Activated T-cell treated with anti-CD3 and anti-CD28 coated beads, Interleukin-2, amount 50 U/mL, for 72 hours (primary cell): ENCODE results near the gene FAM187B. TPM values are rescaled to one million over a fixed set of nuclear protein-coding genes. Genes with fewer than 3 reads are reported as not detected.
A peak's percentile ranks its signal among the peaks of the same experiment; 100 is the strongest.
"Not testable (repeated sequence)": the region's sequence is repeated elsewhere in the genome, so short reads cannot be mapped to it uniquely, and the experiment has no call there.

Experiments
- ATAC-seq, 2 donors: fragments of 150-1000 bp; cut with Tn5 transposase; replicated peaks in 1 of 2; 2 replicates each; pipeline ENCODE4 v1.10.0; 2021; ENCODE audit warnings: moderate library complexity in 2 of 2, mild to moderate bottlenecking in 1 of 2
- DNase-seq, 2 donors: peaks; one replicate each; pipeline ENCODE4 v3.0.0; 2021 to 2022; ENCODE audit warnings: mixed read lengths in 1 of 2
- H3K27ac Mint-ChIP-seq: one replicate; pipeline ENCODE4 v1.8.0; 2022; ENCODE audit warnings: mild to moderate bottlenecking, moderate library complexity, mixed read lengths
- H3K27me3 Mint-ChIP-seq: one replicate; pipeline ENCODE4 v1.8.0; 2022; ENCODE audit warnings: low read depth, mixed read lengths
- H3K36me3 Mint-ChIP-seq, 2 donors: one replicate each; pipeline ENCODE4 v1.8.0; 2022; ENCODE audit warnings: mixed read lengths in 2 of 2, mild to moderate bottlenecking in 1 of 2; ENCODE audit not compliant: insufficient read depth in 2 of 2
- H3K4me1 Mint-ChIP-seq: one replicate; pipeline ENCODE4 v1.8.0; 2022; ENCODE audit warnings: low read depth, mixed read lengths
- H3K4me3 Mint-ChIP-seq, 2 donors: one replicate each; pipeline ENCODE4 v1.8.0; 2022; ENCODE audit warnings: mild to moderate bottlenecking in 2 of 2, mixed read lengths in 2 of 2, moderate library complexity in 2 of 2
- H3K9me3 Mint-ChIP-seq, 2 donors: one replicate each; pipeline ENCODE4 v1.8.0; 2022; ENCODE audit warnings: mixed read lengths in 2 of 2
- total RNA-seq, 2 donors: library from RNA; stranded (reverse); gene quantifications; one replicate each; pipeline ENCODE4 v1.2.3, GENCODE V29; 2022

FAM187B gene
- total RNA-seq, 2 donors from 2014 or later, result not detected

GRCh38 chr19:35239597-35239996, 11.1 kb upstream of the FAM187B start:
- not testable (repeated sequence) for ATAC-seq, H3K27me3 Mint-ChIP-seq, DNase-seq
- Mint-ChIP-seq H3K4me1 (peaks cover 17% of the 10 kb centered on the region), H3K9me3 (peaks cover 6 to 10% of the 10 kb centered on the region in 2 donors), H3K27ac (peak overlapping the region; percentile 83), H3K4me3 (peak overlapping the region in 1 of 2 donors; percentile 74), H3K36me3 (peaks cover 18 to 19% of the 10 kb centered on the region in 2 donors)

GRCh38 chr19:35236638-35237400, 8.3 kb upstream of the FAM187B start:
- Mint-ChIP-seq H3K27ac (no peak overlapping the region), H3K27me3 (no peaks in the 10 kb centered on the region), H3K4me3 (no peak overlapping the region), H3K4me1 (peaks cover 17% of the 10 kb centered on the region), H3K36me3 (peaks cover 13% of the 10 kb centered on the region in 2 donors), H3K9me3 (peaks cover 6 to 8% of the 10 kb centered on the region in 2 donors)
- ATAC-seq (no peak), DNase-seq (no peak)

GRCh38 chr19:35232912-35233311, 4.4 kb upstream of the FAM187B start:
- ATAC-seq (no peak), DNase-seq (no peak)
- Mint-ChIP-seq H3K4me1 (peaks cover 7% of the 10 kb centered on the region), H3K9me3 (no peaks in the 10 kb centered on the region), H3K36me3 (peaks cover 0 to 2% of the 10 kb centered on the region in 2 donors), H3K27me3 (no peaks in the 10 kb centered on the region), H3K27ac (no peak overlapping the region), H3K4me3 (no peak overlapping the region)

- peaks cover 0 to 2% of the 10 kb centered on the region in 2 donors for H3K36me3 Mint-ChIP-seq
- ATAC-seq (no peak), DNase-seq (no peak)
- H3K4me3 Mint-ChIP-seq, result no peak overlapping the region
- H3K4me1 Mint-ChIP-seq, result peaks cover 7% of the 10 kb centered on the region
- no peak overlapping the region for H3K27ac Mint-ChIP-seq
- no peaks in the 10 kb centered on the region for H3K27me3 Mint-ChIP-seq
- H3K9me3 Mint-ChIP-seq, result no peaks in the 10 kb centered on the region
Measured at GRCh38 chr19:35231956-35232645, 3.6 kb upstream of the FAM187B start.

- no peak for DNase-seq
- Mint-ChIP-seq H3K27me3 (no peaks in the 10 kb centered on the region), H3K4me1 (peaks cover 5% of the 10 kb centered on the region), H3K9me3 (no peaks in the 10 kb centered on the region), H3K4me3 (no peak overlapping the region), H3K36me3 (no peaks in the 10 kb centered on the region), H3K27ac (no peak overlapping the region)
- no peak for ATAC-seq
Measured at GRCh38 chr19:35229601-35230000, 1.1 kb upstream of the FAM187B start.

- no peak overlapping the region for H3K4me3 Mint-ChIP-seq
- H3K4me1 Mint-ChIP-seq, result peaks cover 5% of the 10 kb centered on the region
- no peaks in the 10 kb centered on the region for H3K27me3 Mint-ChIP-seq
- no peaks in the 10 kb centered on the region for H3K36me3 Mint-ChIP-seq
- DNase-seq, result no peak
- no peak for ATAC-seq
- H3K9me3 Mint-ChIP-seq, result no peaks in the 10 kb centered on the region
- H3K27ac Mint-ChIP-seq, result no peak overlapping the region
Measured at GRCh38 chr19:35226748-35227147, 1.8 kb downstream of the FAM187B start.

- H3K4me3 Mint-ChIP-seq, result peak overlapping the region in 1 of 2 donors; percentile 26
- H3K4me1 Mint-ChIP-seq, result peaks cover 5% of the 10 kb centered on the region
- no peaks in the 10 kb centered on the region for H3K27me3 Mint-ChIP-seq
- no peak overlapping the region for H3K27ac Mint-ChIP-seq
- ATAC-seq, result no peak
- no peak for DNase-seq
- no peaks in the 10 kb centered on the region for H3K9me3 Mint-ChIP-seq
- no peaks in the 10 kb centered on the region for H3K36me3 Mint-ChIP-seq
Measured at GRCh38 chr19:35225951-35226350, 2.6 kb downstream of the FAM187B start.

GRCh38 chr19:35224681-35225571, 3.6 kb downstream of the FAM187B start:
- H3K4me3 Mint-ChIP-seq, result no peak overlapping the region
- peak in 1 of 2 donors; percentile 55 for ATAC-seq
- H3K27me3 Mint-ChIP-seq, result no peaks in the 10 kb centered on the region
- H3K9me3 Mint-ChIP-seq, result no peaks in the 10 kb centered on the region
- H3K4me1 Mint-ChIP-seq, result peaks cover 5% of the 10 kb centered on the region
- H3K36me3 Mint-ChIP-seq, result no peaks in the 10 kb centered on the region
- no peak overlapping the region for H3K27ac Mint-ChIP-seq
- DNase-seq, result no peak

GRCh38 chr19:35223862-35224505, 4.6 kb downstream of the FAM187B start:
- no peaks in the 10 kb centered on the region for H3K27me3 Mint-ChIP-seq
- ATAC-seq (no peak), DNase-seq (no peak)
- H3K4me3 Mint-ChIP-seq, result no peak overlapping the region
- H3K4me1 Mint-ChIP-seq, result peaks cover 5% of the 10 kb centered on the region
- H3K9me3 Mint-ChIP-seq, result peaks cover 4 to 5% of the 10 kb centered on the region in 2 donors
- H3K36me3 Mint-ChIP-seq, result peaks cover 3 to 5% of the 10 kb centered on the region in 2 donors
- H3K27ac Mint-ChIP-seq, result no peak overlapping the region

GRCh38 chr19:35223084-35223790, 5.3 kb downstream of the FAM187B start:
- ATAC-seq (no peak), DNase-seq (no peak)
- H3K27me3 Mint-ChIP-seq, result no peaks in the 10 kb centered on the region
- H3K4me3 Mint-ChIP-seq, result no peak overlapping the region
- peaks cover 5 to 6% of the 10 kb centered on the region in 2 donors for H3K9me3 Mint-ChIP-seq
- no peak overlapping the region for H3K27ac Mint-ChIP-seq
- H3K4me1 Mint-ChIP-seq, result peaks cover 5% of the 10 kb centered on the region
- H3K36me3 Mint-ChIP-seq, result peaks cover 3 to 7% of the 10 kb centered on the region in 2 donors

- H3K36me3 Mint-ChIP-seq, result peaks cover 6 to 10% of the 10 kb centered on the region in 2 donors
Measured at GRCh38 chr19:35222373-35223015, 6.0 kb downstream of the FAM187B start.

More at GRCh38 chr19:35222373-35223015, 6.0 kb downstream of the FAM187B start:
- H3K27me3 Mint-ChIP-seq, result no peaks in the 10 kb centered on the region
- ATAC-seq, result no peak
- peaks cover 5% of the 10 kb centered on the region for H3K4me1 Mint-ChIP-seq
- H3K27ac Mint-ChIP-seq, result no peak overlapping the region
- H3K4me3 Mint-ChIP-seq, result no peak overlapping the region
- H3K9me3 Mint-ChIP-seq, result peaks cover 5 to 6% of the 10 kb centered on the region in 2 donors
- no peak for DNase-seq
